Measurements from ENCODE around the gene NIPAL3.

The NIPAL3 gene

GRCh38 chr1:24415334-24415909 lies at the start of gene NIPAL3:
TSS of gene NIPAL3 (plus strand) at chr1:24415802. CDS start at chr1:24419548, 3,746 bp downstream.
- H3K36me3 ChIP-seq (ENCODE audit: insufficient read depth, low read length): peaks cover 3% of the 10 kb centered on the region; the same call in 1 of the 2 replicates
- H3K79me2 ChIP-seq (ENCODE audit: control insufficient read depth, insufficient read depth, low read length, unreplicated experiment): peaks cover 23% of the 10 kb centered on the region
- peak within 1 kb of the TSS; percentile 81 for H3K4me3 ChIP-seq (ENCODE audit: low read depth, low read length)
- H3K4me1 ChIP-seq (ENCODE audit: control insufficient read depth, insufficient read depth, low read length, unreplicated experiment): peaks cover 48% of the 10 kb centered on the region
- peak within 1 kb of the TSS; percentile 80 for H2AFZ ChIP-seq (ENCODE audit: low read length, unreplicated experiment)
- H3K27ac ChIP-seq (ENCODE audit: low read depth, low read length): peak within 1 kb of the TSS; percentile 71
- no peaks in the 10 kb centered on the region for H3K27me3 ChIP-seq (ENCODE audit: insufficient read depth, low read length)

GRCh38 chr1:24366707-24367106 lies 48.9 kb upstream of the NIPAL3 start:
- H3K79me2 ChIP-seq (ENCODE audit: control insufficient read depth, insufficient read depth, low read length, unreplicated experiment): no peaks in the 10 kb centered on the region
- no peaks in the 10 kb centered on the region for H3K27me3 ChIP-seq (ENCODE audit: insufficient read depth, low read length)
- H3K27ac ChIP-seq (ENCODE audit: low read depth, low read length): no peak overlapping the region
- H3K36me3 ChIP-seq (ENCODE audit: insufficient read depth, low read length): no peaks in the 10 kb centered on the region
- no peak overlapping the region for H2AFZ ChIP-seq (ENCODE audit: low read length, unreplicated experiment)
- no peak overlapping the region for H3K4me3 ChIP-seq (ENCODE audit: low read depth, low read length)
- peaks cover 45% of the 10 kb centered on the region for H3K4me1 ChIP-seq (ENCODE audit: control insufficient read depth, insufficient read depth, low read length, unreplicated experiment)

GRCh38 chr1:24369199-24369598 lies 46.4 kb upstream of the NIPAL3 start:
- Histone ChIP-seq H3K36me3 (ENCODE audit: insufficient read depth, low read length) (no peaks in the 10 kb centered on the region), H3K79me2 (ENCODE audit: control insufficient read depth, insufficient read depth, low read length, unreplicated experiment) (no peaks in the 10 kb centered on the region), H2AFZ (ENCODE audit: low read length, unreplicated experiment) (no peak overlapping the region), H3K4me1 (ENCODE audit: control insufficient read depth, insufficient read depth, low read length, unreplicated experiment) (peaks cover 26% of the 10 kb centered on the region), H3K27ac (ENCODE audit: low read depth, low read length) (peak overlapping the region; percentile 53), H3K27me3 (ENCODE audit: insufficient read depth, low read length) (no peaks in the 10 kb centered on the region), H3K4me3 (ENCODE audit: low read depth, low read length) (no peak overlapping the region)

GRCh38 chr1:24369801-24370200 lies 45.8 kb upstream of the NIPAL3 start:
- H2AFZ ChIP-seq (ENCODE audit: low read length, unreplicated experiment): no peak overlapping the region
- H3K4me3 ChIP-seq (ENCODE audit: low read depth, low read length): no peak overlapping the region
- no peaks in the 10 kb centered on the region for H3K36me3 ChIP-seq (ENCODE audit: insufficient read depth, low read length)
- H3K79me2 ChIP-seq (ENCODE audit: control insufficient read depth, insufficient read depth, low read length, unreplicated experiment): no peaks in the 10 kb centered on the region
- no peaks in the 10 kb centered on the region for H3K27me3 ChIP-seq (ENCODE audit: insufficient read depth, low read length)
- peaks cover 20% of the 10 kb centered on the region for H3K4me1 ChIP-seq (ENCODE audit: control insufficient read depth, insufficient read depth, low read length, unreplicated experiment)
- peak overlapping the region; percentile 30; the same call in 1 of the 2 replicates for H3K27ac ChIP-seq (ENCODE audit: low read depth, low read length)

GRCh38 chr1:24373044-24373443 lies 42.6 kb upstream of the NIPAL3 start:
- no peaks in the 10 kb centered on the region for H3K36me3 ChIP-seq (ENCODE audit: insufficient read depth, low read length)
- H3K27me3 ChIP-seq (ENCODE audit: insufficient read depth, low read length): no peaks in the 10 kb centered on the region
- no peak overlapping the region for H3K4me3 ChIP-seq (ENCODE audit: low read depth, low read length)
- no peak overlapping the region for H2AFZ ChIP-seq (ENCODE audit: low read length, unreplicated experiment)
- peaks cover 9% of the 10 kb centered on the region for H3K4me1 ChIP-seq (ENCODE audit: control insufficient read depth, insufficient read depth, low read length, unreplicated experiment)
- H3K27ac ChIP-seq (ENCODE audit: low read depth, low read length): no peak overlapping the region
- no peaks in the 10 kb centered on the region for H3K79me2 ChIP-seq (ENCODE audit: control insufficient read depth, insufficient read depth, low read length, unreplicated experiment)

- H3K27me3 ChIP-seq (ENCODE audit: insufficient read depth, low read length): no peaks in the 10 kb centered on the region
- H2AFZ ChIP-seq (ENCODE audit: low read length, unreplicated experiment): no peak overlapping the region
- peaks cover 2% of the 10 kb centered on the region; the same call in 1 of the 2 replicates for H3K36me3 ChIP-seq (ENCODE audit: insufficient read depth, low read length)
- no peak overlapping the region for H3K4me3 ChIP-seq (ENCODE audit: low read depth, low read length)
- no peaks in the 10 kb centered on the region for H3K79me2 ChIP-seq (ENCODE audit: control insufficient read depth, insufficient read depth, low read length, unreplicated experiment)
- no peak overlapping the region for H3K27ac ChIP-seq (ENCODE audit: low read depth, low read length)
- H3K4me1 ChIP-seq (ENCODE audit: control insufficient read depth, insufficient read depth, low read length, unreplicated experiment): peaks cover 9% of the 10 kb centered on the region
Measured at GRCh38 chr1:24373710-24374109, 41.9 kb upstream of the NIPAL3 start.

- H3K27me3 ChIP-seq (ENCODE audit: insufficient read depth, low read length): no peaks in the 10 kb centered on the region
- no peak overlapping the region for H3K27ac ChIP-seq (ENCODE audit: low read depth, low read length)
- H2AFZ ChIP-seq (ENCODE audit: low read length, unreplicated experiment): no peak overlapping the region
- H3K4me3 ChIP-seq (ENCODE audit: low read depth, low read length): no peak overlapping the region
- H3K36me3 ChIP-seq (ENCODE audit: insufficient read depth, low read length): peaks cover 5% of the 10 kb centered on the region; the same call in 1 of the 2 replicates
- no peaks in the 10 kb centered on the region for H3K79me2 ChIP-seq (ENCODE audit: control insufficient read depth, insufficient read depth, low read length, unreplicated experiment)
- peaks cover 6% of the 10 kb centered on the region for H3K4me1 ChIP-seq (ENCODE audit: control insufficient read depth, insufficient read depth, low read length, unreplicated experiment)
Measured at GRCh38 chr1:24374891-24375786, 40.5 kb upstream of the NIPAL3 start.

GRCh38 chr1:24379733-24380315 lies 35.8 kb upstream of the NIPAL3 start:
- peaks cover 5% of the 10 kb centered on the region; the same call in 1 of the 2 replicates for H3K36me3 ChIP-seq (ENCODE audit: insufficient read depth, low read length)
- no peaks in the 10 kb centered on the region for H3K27me3 ChIP-seq (ENCODE audit: insufficient read depth, low read length)
- H3K79me2 ChIP-seq (ENCODE audit: control insufficient read depth, insufficient read depth, low read length, unreplicated experiment): no peaks in the 10 kb centered on the region
- no peak overlapping the region for H3K4me3 ChIP-seq (ENCODE audit: low read depth, low read length)
- H2AFZ ChIP-seq (ENCODE audit: low read length, unreplicated experiment): no peak overlapping the region
- H3K4me1 ChIP-seq (ENCODE audit: control insufficient read depth, insufficient read depth, low read length, unreplicated experiment): peaks cover 22% of the 10 kb centered on the region
- H3K27ac ChIP-seq (ENCODE audit: low read depth, low read length): peak overlapping the region; percentile 47; the same call in 1 of the 2 replicates

- Histone ChIP-seq H2AFZ (ENCODE audit: low read length, unreplicated experiment) (no peak overlapping the region), H3K4me1 (ENCODE audit: control insufficient read depth, insufficient read depth, low read length, unreplicated experiment) (peaks cover 29% of the 10 kb centered on the region), H3K36me3 (ENCODE audit: insufficient read depth, low read length) (peaks cover 5% of the 10 kb centered on the region; the same call in 1 of the 2 replicates), H3K27ac (ENCODE audit: low read depth, low read length) (peak overlapping the region; percentile 47; the same call in 1 of the 2 replicates), H3K4me3 (ENCODE audit: low read depth, low read length) (no peak overlapping the region), H3K27me3 (ENCODE audit: insufficient read depth, low read length) (no peaks in the 10 kb centered on the region), H3K79me2 (ENCODE audit: control insufficient read depth, insufficient read depth, low read length, unreplicated experiment) (no peaks in the 10 kb centered on the region)
Measured at GRCh38 chr1:24380508-24380907, 35.1 kb upstream of the NIPAL3 start.

- no peaks in the 10 kb centered on the region for H3K79me2 ChIP-seq (ENCODE audit: control insufficient read depth, insufficient read depth, low read length, unreplicated experiment)
- H3K4me3 ChIP-seq (ENCODE audit: low read depth, low read length): no peak overlapping the region
- peaks cover 31% of the 10 kb centered on the region for H3K4me1 ChIP-seq (ENCODE audit: control insufficient read depth, insufficient read depth, low read length, unreplicated experiment)
- peaks cover 5% of the 10 kb centered on the region; the same call in 1 of the 2 replicates for H3K36me3 ChIP-seq (ENCODE audit: insufficient read depth, low read length)
- H2AFZ ChIP-seq (ENCODE audit: low read length, unreplicated experiment): no peak overlapping the region
- no peaks in the 10 kb centered on the region for H3K27me3 ChIP-seq (ENCODE audit: insufficient read depth, low read length)
- no peak overlapping the region for H3K27ac ChIP-seq (ENCODE audit: low read depth, low read length)
Measured at GRCh38 chr1:24381256-24381655, 34.3 kb upstream of the NIPAL3 start.
